ENCODE measurements around the gene CD83.

Gene CD83

GRCh38 chr6:14079971-14080370 is 37.6 kb upstream of the CD83 start:
- Histone ChIP-seq H3K79me2 (ENCODE audit: control insufficient read depth, insufficient read depth, low read length, unreplicated experiment) (no peaks in the 10 kb centered on the region), H3K4me1 (ENCODE audit: control insufficient read depth, insufficient read depth, low read length, unreplicated experiment) (no peaks in the 10 kb centered on the region), H3K4me3 (ENCODE audit: low read depth, low read length) (no peak overlapping the region), H3K27me3 (ENCODE audit: insufficient read depth, low read length) (no peaks in the 10 kb centered on the region), H3K27ac (ENCODE audit: low read depth, low read length) (no peak overlapping the region), H2AFZ (ENCODE audit: low read length, unreplicated experiment) (no peak overlapping the region), H3K36me3 (ENCODE audit: insufficient read depth, low read length) (no peaks in the 10 kb centered on the region)

GRCh38 chr6:14081126-14081525 is 36.4 kb upstream of the CD83 start:
- H3K4me1 ChIP-seq (ENCODE audit: control insufficient read depth, insufficient read depth, low read length, unreplicated experiment): no peaks in the 10 kb centered on the region
- no peak overlapping the region for H3K4me3 ChIP-seq (ENCODE audit: low read depth, low read length)
- H3K36me3 ChIP-seq (ENCODE audit: insufficient read depth, low read length): no peaks in the 10 kb centered on the region
- no peak overlapping the region for H3K27ac ChIP-seq (ENCODE audit: low read depth, low read length)
- H3K79me2 ChIP-seq (ENCODE audit: control insufficient read depth, insufficient read depth, low read length, unreplicated experiment): no peaks in the 10 kb centered on the region
- H3K27me3 ChIP-seq (ENCODE audit: insufficient read depth, low read length): no peaks in the 10 kb centered on the region
- no peak overlapping the region for H2AFZ ChIP-seq (ENCODE audit: low read length, unreplicated experiment)

- H3K4me1 ChIP-seq (ENCODE audit: control insufficient read depth, insufficient read depth, low read length, unreplicated experiment): no peaks in the 10 kb centered on the region
- H3K79me2 ChIP-seq (ENCODE audit: control insufficient read depth, insufficient read depth, low read length, unreplicated experiment): no peaks in the 10 kb centered on the region
- H3K36me3 ChIP-seq (ENCODE audit: insufficient read depth, low read length): no peaks in the 10 kb centered on the region
- H3K27ac ChIP-seq (ENCODE audit: low read depth, low read length): no peak overlapping the region
- H2AFZ ChIP-seq (ENCODE audit: low read length, unreplicated experiment): no peak overlapping the region
- no peak overlapping the region for H3K4me3 ChIP-seq (ENCODE audit: low read depth, low read length)
- peaks cover 7% of the 10 kb centered on the region; the same call in 1 of the 2 replicates for H3K27me3 ChIP-seq (ENCODE audit: insufficient read depth, low read length)
Observed at GRCh38 chr6:14082771-14083170, 34.8 kb upstream of the CD83 start.

- H3K36me3 ChIP-seq (ENCODE audit: insufficient read depth, low read length): no peaks in the 10 kb centered on the region
- peaks cover 8% of the 10 kb centered on the region; the same call in 1 of the 2 replicates for H3K27me3 ChIP-seq (ENCODE audit: insufficient read depth, low read length)
- no peak overlapping the region for H2AFZ ChIP-seq (ENCODE audit: low read length, unreplicated experiment)
- no peaks in the 10 kb centered on the region for H3K4me1 ChIP-seq (ENCODE audit: control insufficient read depth, insufficient read depth, low read length, unreplicated experiment)
- H3K79me2 ChIP-seq (ENCODE audit: control insufficient read depth, insufficient read depth, low read length, unreplicated experiment): no peaks in the 10 kb centered on the region
- no peak overlapping the region for H3K4me3 ChIP-seq (ENCODE audit: low read depth, low read length)
- no peak overlapping the region for H3K27ac ChIP-seq (ENCODE audit: low read depth, low read length)
Observed at GRCh38 chr6:14083262-14083661, 34.3 kb upstream of the CD83 start.

GRCh38 chr6:14083751-14084150 is 33.8 kb upstream of the CD83 start:
- Histone ChIP-seq H3K4me1 (ENCODE audit: control insufficient read depth, insufficient read depth, low read length, unreplicated experiment) (peaks cover 2% of the 10 kb centered on the region), H3K27ac (ENCODE audit: low read depth, low read length) (no peak overlapping the region), H3K27me3 (ENCODE audit: insufficient read depth, low read length) (peaks cover 8% of the 10 kb centered on the region; the same call in 1 of the 2 replicates), H3K4me3 (ENCODE audit: low read depth, low read length) (no peak overlapping the region), H3K36me3 (ENCODE audit: insufficient read depth, low read length) (no peaks in the 10 kb centered on the region), H3K79me2 (ENCODE audit: control insufficient read depth, insufficient read depth, low read length, unreplicated experiment) (no peaks in the 10 kb centered on the region), H2AFZ (ENCODE audit: low read length, unreplicated experiment) (no peak overlapping the region)

GRCh38 chr6:14084388-14084787 is 33.2 kb upstream of the CD83 start:
- Histone ChIP-seq H3K27ac (ENCODE audit: low read depth, low read length) (no peak overlapping the region), H3K4me1 (ENCODE audit: control insufficient read depth, insufficient read depth, low read length, unreplicated experiment) (peaks cover 5% of the 10 kb centered on the region), H3K27me3 (ENCODE audit: insufficient read depth, low read length) (peaks cover 8% of the 10 kb centered on the region; the same call in 1 of the 2 replicates), H2AFZ (ENCODE audit: low read length, unreplicated experiment) (no peak overlapping the region), H3K36me3 (ENCODE audit: insufficient read depth, low read length) (no peaks in the 10 kb centered on the region), H3K79me2 (ENCODE audit: control insufficient read depth, insufficient read depth, low read length, unreplicated experiment) (no peaks in the 10 kb centered on the region), H3K4me3 (ENCODE audit: low read depth, low read length) (no peak overlapping the region)

- Histone ChIP-seq H3K27ac (ENCODE audit: low read depth, low read length) (no peak overlapping the region), H3K4me1 (ENCODE audit: control insufficient read depth, insufficient read depth, low read length, unreplicated experiment) (peaks cover 5% of the 10 kb centered on the region), H3K79me2 (ENCODE audit: control insufficient read depth, insufficient read depth, low read length, unreplicated experiment) (no peaks in the 10 kb centered on the region), H3K36me3 (ENCODE audit: insufficient read depth, low read length) (no peaks in the 10 kb centered on the region), H3K27me3 (ENCODE audit: insufficient read depth, low read length) (peaks cover 8% of the 10 kb centered on the region; the same call in 1 of the 2 replicates), H3K4me3 (ENCODE audit: low read depth, low read length) (no peak overlapping the region), H2AFZ (ENCODE audit: low read length, unreplicated experiment) (no peak overlapping the region)
Observed at GRCh38 chr6:14085176-14085787, 32.3 kb upstream of the CD83 start.

- H3K79me2 ChIP-seq (ENCODE audit: control insufficient read depth, insufficient read depth, low read length, unreplicated experiment): no peaks in the 10 kb centered on the region
- H3K27me3 ChIP-seq (ENCODE audit: insufficient read depth, low read length): peaks cover 14% of the 10 kb centered on the region; the same call in 1 of the 2 replicates
- peaks cover 5% of the 10 kb centered on the region for H3K4me1 ChIP-seq (ENCODE audit: control insufficient read depth, insufficient read depth, low read length, unreplicated experiment)
Observed at GRCh38 chr6:14086701-14087100, 30.9 kb upstream of the CD83 start.

GRCh38 chr6:14088600-14089192 is 28.9 kb upstream of the CD83 start:
- Histone ChIP-seq H3K4me1 (ENCODE audit: control insufficient read depth, insufficient read depth, low read length, unreplicated experiment) (peaks cover 5% of the 10 kb centered on the region), H3K27me3 (ENCODE audit: insufficient read depth, low read length) (peaks cover 14% of the 10 kb centered on the region; the same call in 1 of the 2 replicates), H3K79me2 (ENCODE audit: control insufficient read depth, insufficient read depth, low read length, unreplicated experiment) (no peaks in the 10 kb centered on the region), H3K27ac (ENCODE audit: low read depth, low read length) (no peak overlapping the region), H2AFZ (ENCODE audit: low read length, unreplicated experiment) (no peak overlapping the region), H3K4me3 (ENCODE audit: low read depth, low read length) (no peak overlapping the region), H3K36me3 (ENCODE audit: insufficient read depth, low read length) (no peaks in the 10 kb centered on the region)

More at GRCh38 chr6:14086701-14087100, 30.9 kb upstream of the CD83 start:
- H3K27ac ChIP-seq (ENCODE audit: low read depth, low read length): no peak overlapping the region
- no peaks in the 10 kb centered on the region for H3K36me3 ChIP-seq (ENCODE audit: insufficient read depth, low read length)
- H2AFZ ChIP-seq (ENCODE audit: low read length, unreplicated experiment): no peak overlapping the region
- H3K4me3 ChIP-seq (ENCODE audit: low read depth, low read length): no peak overlapping the region

GRCh38 chr6:14089224-14089623 is 28.3 kb upstream of the CD83 start:
- no peak overlapping the region for H3K4me3 ChIP-seq (ENCODE audit: low read depth, low read length)
- H3K36me3 ChIP-seq (ENCODE audit: insufficient read depth, low read length): no peaks in the 10 kb centered on the region
- no peak overlapping the region for H3K27ac ChIP-seq (ENCODE audit: low read depth, low read length)
- peaks cover 14% of the 10 kb centered on the region; the same call in 1 of the 2 replicates for H3K27me3 ChIP-seq (ENCODE audit: insufficient read depth, low read length)
- H2AFZ ChIP-seq (ENCODE audit: low read length, unreplicated experiment): no peak overlapping the region
- H3K79me2 ChIP-seq (ENCODE audit: control insufficient read depth, insufficient read depth, low read length, unreplicated experiment): no peaks in the 10 kb centered on the region
- H3K4me1 ChIP-seq (ENCODE audit: control insufficient read depth, insufficient read depth, low read length, unreplicated experiment): peaks cover 5% of the 10 kb centered on the region
